ENCODE results near the gene HCN1.
"Not testable (repeated sequence)": the region's sequence is repeated elsewhere in the genome, so short reads cannot be mapped to it uniquely, and the experiment has no call there.

The HCN1 gene

GRCh38 chr5:45414620-45415573, 281.3 kb downstream of the HCN1 start:
- DNase-seq: no peak

GRCh38 chr5:45411971-45412612, 284.1 kb downstream of the HCN1 start:
- no peak for DNase-seq

GRCh38 chr5:45410304-45410995, 285.7 kb downstream of the HCN1 start:
- no peak for DNase-seq

- DNase-seq: no peak
These were observed 288.1 kb downstream of the HCN1 start for GRCh38 chr5:45408067-45408466.

GRCh38 chr5:45402804-45403455, 293.2 kb downstream of the HCN1 start:
- no peak for DNase-seq

- DNase-seq: no peak
These were observed 297.1 kb downstream of the HCN1 start for GRCh38 chr5:45399041-45399440.

- no peak for DNase-seq
These were observed 310.7 kb downstream of the HCN1 start for GRCh38 chr5:45385321-45386058.

GRCh38 chr5:45383985-45384384, 312.2 kb downstream of the HCN1 start:
- no peak for DNase-seq

GRCh38 chr5:45382583-45382982, 313.6 kb downstream of the HCN1 start:
- DNase-seq: no peak

GRCh38 chr5:45376417-45376816, 319.8 kb downstream of the HCN1 start:
- DNase-seq: no peak

- no peak for DNase-seq
These were observed 323.6 kb downstream of the HCN1 start for GRCh38 chr5:45372629-45373028.

- not testable (repeated sequence) for DNase-seq
These were observed 324.8 kb downstream of the HCN1 start for GRCh38 chr5:45371423-45371822.

- DNase-seq: no peak
These were observed 340.8 kb downstream of the HCN1 start for GRCh38 chr5:45355189-45355992.

- DNase-seq: no peak
These were observed 359.7 kb downstream of the HCN1 start for GRCh38 chr5:45336464-45336863.

- no peak for DNase-seq
These were observed 360.2 kb downstream of the HCN1 start for GRCh38 chr5:45335978-45336377.

- no peak for DNase-seq
These were observed 360.8 kb downstream of the HCN1 start for GRCh38 chr5:45335346-45335745.

- DNase-seq: no peak
These were observed 361.2 kb downstream of the HCN1 start for GRCh38 chr5:45334939-45335338.

- not testable (repeated sequence) for DNase-seq
These were observed 383.6 kb downstream of the HCN1 start for GRCh38 chr5:45312627-45313026.

GRCh38 chr5:45295231-45295630, 400.9 kb downstream of the HCN1 start:
- DNase-seq: no peak

GRCh38 chr5:45288746-45289145, 407.4 kb downstream of the HCN1 start:
- no peak for DNase-seq

- no peak for DNase-seq
These were observed 411.7 kb downstream of the HCN1 start for GRCh38 chr5:45284436-45284835.
